ENCODE data around the gene NGEF.

NGEF gene

DNA sequence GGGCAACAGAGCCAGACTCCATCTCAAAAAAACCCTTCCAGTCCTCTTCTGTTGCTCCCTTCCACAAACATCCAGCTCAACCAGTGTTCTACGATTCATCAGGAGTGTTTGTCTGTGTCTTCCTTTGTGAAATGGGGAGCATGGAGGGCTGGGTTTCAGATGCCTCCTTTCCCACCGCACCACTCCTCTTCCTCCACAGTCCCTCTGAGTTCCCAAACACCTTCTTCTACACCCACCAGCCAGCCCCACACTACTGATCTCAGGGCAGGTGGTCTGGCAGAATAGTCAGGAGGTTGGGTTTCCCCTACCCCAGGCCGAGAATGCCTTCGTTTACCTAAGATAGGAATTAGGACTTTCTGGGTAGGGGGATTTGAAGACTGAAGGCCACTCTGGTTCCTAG is 36.9 kb downstream of the NGEF start:
- H3K27ac ChIP-seq: no peak overlapping the region
- no peak for DNase-seq (ENCODE audit: low read depth, low spot score)

DNA sequence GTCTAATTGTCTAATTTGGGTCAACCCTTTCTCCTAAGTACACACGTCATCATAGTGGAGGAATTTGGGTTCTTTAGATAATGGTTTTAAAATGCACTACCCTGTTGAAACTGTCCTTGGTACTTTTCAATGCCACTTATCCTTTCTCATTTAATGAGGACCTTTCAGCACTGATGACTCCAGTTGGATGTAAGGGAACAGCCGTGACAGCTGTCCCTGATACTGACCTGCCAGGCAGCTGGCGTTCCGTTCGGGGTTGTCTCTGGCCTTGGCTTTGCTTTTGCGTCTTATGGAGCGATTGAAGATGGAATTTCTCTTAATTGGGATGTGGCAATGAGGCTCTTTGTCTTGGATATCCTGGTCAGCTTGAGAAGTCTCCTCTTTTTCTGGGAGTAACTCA is 38.7 kb downstream of the NGEF start:
- H3K27ac ChIP-seq: no peak overlapping the region
- no peak for DNase-seq (ENCODE audit: low read depth, low spot score)

DNA sequence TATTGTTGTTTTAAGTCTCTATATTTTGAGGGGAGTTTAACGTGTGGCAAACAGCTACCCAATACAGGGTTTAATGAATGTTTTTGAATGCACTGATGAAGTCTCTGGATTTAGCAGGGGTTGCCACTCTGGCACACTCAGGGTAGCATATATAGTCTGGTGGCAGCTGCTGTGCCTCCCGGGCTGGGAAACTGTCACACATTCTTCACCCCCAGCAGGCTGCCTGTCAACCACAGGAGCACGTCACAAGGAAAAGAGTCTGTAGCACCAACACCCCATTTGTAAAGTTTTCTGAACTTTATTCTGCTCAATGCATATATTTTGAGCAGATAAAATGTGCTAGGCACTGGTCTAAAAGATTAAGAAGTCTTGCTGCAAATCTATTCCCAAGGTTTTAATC is 39.3 kb downstream of the NGEF start:
- DNase-seq (ENCODE audit: low read depth, low spot score): no peak
- H3K27ac ChIP-seq: no peak overlapping the region

DNA sequence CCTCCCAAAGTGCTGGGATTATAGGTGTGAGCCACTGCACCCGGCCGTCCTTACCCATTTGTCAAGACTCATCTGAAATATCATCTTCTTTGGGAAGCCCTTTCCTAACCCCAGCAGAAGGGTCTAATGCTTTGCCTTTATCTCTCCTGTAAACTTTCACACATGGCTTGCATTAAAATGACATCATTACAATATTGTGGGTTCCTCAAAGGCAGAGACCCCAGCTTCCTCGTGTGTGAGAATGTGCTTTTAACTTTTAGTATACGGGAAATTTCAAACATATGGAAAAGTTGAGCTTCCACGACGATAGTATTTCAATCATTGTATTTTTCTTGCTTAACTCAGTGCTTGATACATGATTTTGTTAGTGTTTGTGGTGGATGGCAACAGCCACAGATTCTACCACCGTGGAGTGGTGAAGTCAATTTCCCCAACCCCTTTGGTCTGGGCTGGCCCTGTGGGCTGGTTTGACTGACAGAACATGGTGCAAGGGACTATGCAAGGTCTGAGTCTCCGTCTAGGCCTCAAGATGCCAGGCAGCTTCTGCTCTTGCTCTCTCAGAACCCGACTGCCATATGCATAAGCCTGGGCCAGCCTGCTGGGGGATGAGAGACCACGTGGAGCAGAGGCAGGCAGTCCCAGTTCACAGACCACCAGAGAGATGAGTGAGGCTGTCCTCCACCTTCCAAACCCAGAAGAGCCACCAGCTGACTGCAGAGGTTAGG is 39.9 kb downstream of the NGEF start:
- DNase-seq (ENCODE audit: low read depth, low spot score): no peak
- no peak overlapping the region for H3K27ac ChIP-seq

DNA sequence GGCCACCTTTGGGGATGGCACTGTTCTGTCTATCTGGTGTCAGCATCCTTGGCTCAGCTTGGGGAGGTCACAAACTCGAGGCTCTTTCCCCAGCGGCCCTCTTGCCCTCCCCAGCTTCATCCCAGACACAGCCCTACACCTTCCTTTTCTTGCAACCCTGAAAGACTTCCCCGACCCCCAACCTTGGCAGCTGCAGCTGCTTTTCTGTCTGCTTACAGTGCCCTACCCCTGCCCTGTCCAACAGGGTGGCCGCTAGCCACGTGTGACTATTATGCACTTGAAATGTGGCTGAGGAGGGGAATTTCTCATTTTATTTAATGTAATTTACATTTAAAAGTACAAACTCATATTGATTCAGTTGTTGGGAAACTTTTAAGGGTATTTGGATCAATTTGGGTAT is 41.3 kb downstream of the NGEF start:
- H3K27ac ChIP-seq: no peak overlapping the region
- DNase-seq (ENCODE audit: low read depth, low spot score): no peak

DNA sequence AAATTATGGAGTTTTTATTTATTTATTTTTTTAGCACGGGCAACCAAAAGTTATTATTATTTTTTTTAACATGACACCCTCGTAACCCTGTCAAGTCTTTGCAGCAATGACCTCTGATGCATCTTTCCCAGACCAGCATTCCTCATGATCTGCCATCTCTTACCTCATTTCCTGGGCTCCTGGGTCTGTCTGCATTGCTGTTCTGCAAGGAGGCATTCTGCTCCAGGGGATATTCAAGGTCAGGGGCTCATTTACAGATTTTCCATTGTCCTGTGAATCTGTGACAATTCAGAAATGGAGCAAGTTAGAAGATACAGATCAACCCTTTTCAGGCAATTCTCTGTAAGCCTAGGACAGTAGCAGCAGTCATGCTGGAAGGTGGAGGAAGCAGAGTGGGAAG is 43.0 kb downstream of the NGEF start:
- H3K27ac ChIP-seq: no peak overlapping the region
- no peak for DNase-seq (ENCODE audit: low read depth, low spot score)

DNA sequence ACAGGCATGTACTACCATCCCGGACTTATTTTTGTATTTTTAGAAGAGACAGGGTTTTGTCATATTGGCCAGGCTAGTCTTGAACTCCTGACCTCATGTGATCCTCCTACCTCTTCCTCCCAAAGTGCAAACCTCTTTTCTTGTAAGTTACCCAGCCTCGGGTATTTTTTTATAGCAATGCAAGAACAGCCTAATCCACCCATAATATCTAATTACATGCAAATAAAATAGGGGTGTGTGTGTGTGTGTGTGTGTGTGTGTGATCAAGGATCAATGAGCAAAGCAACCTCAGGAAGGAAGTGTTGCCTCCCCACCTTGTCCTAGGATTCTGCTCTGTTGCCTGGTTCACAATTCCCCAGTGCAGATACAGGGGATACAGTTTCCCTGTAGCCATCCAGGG is 45.6 kb downstream of the NGEF start:
- no peak for DNase-seq (ENCODE audit: low read depth, low spot score)
- H3K27ac ChIP-seq: no peak overlapping the region

DNA sequence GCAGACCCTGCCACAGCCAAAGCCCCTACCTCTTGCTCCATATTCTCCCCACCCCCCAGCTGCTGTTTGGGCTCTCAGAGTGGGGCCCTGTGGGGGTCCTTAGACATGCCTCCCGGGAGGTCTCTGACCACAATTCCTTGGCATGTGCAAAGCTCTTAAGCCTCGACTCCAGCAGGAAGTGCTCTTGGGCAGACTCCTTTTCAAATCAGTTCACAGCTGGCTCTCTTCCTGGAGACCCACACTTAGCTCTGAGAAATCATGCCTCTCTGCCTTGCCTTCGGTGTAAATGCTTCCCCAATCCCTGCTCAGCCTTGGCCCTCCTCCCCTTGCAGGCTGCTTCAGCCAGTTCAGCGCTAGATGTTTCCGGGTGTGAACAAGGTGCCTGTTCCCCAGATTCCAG is 46.9 kb downstream of the NGEF start:
- no peak for DNase-seq (ENCODE audit: low read depth, low spot score)

DNA sequence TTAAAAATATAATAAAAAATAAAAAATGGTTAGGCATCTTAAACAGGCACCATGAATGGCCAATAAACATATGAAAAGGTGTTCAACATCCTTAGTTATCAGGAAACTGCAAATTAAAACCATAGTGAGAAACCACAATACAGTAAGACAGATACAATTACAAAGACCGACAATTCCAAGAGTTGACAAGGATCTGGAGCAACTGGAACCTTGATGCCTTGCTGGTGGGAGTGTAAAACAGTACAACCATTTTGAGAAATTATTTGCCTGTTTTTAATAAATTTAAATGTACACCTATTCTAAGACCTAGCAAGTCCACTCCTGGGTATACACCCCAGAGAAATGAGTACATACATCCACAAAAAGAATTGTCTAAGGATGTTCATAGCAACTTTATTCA is 49.1 kb downstream of the NGEF start:
- no peak overlapping the region for H3K27ac ChIP-seq
- DNase-seq (ENCODE audit: low read depth, low spot score): no peak

More for the DNA sequence above, 46.9 kb downstream of the NGEF start:
- H3K27ac ChIP-seq: no peak overlapping the region

DNA sequence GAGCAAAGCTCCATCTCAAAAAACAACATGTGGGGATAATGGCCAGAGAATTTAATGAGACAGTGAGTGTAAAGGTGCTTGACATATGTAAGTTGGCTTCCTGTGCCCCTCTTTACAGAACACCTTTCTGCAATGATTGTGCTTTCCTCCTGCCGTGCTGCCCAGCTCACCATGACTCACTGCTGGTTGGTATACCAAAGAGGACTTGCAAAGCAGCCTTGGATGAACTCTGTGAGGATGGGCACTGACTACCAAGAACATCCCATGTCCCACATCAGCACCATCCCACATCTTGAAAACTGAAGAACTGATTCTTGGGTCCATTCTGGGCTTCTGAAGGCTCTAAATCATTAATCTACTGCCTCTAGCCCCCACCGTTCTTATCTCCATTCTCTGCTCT is 52.2 kb downstream of the NGEF start:
- H3K27ac ChIP-seq: no peak overlapping the region
- no peak for DNase-seq (ENCODE audit: low read depth, low spot score)

DNA sequence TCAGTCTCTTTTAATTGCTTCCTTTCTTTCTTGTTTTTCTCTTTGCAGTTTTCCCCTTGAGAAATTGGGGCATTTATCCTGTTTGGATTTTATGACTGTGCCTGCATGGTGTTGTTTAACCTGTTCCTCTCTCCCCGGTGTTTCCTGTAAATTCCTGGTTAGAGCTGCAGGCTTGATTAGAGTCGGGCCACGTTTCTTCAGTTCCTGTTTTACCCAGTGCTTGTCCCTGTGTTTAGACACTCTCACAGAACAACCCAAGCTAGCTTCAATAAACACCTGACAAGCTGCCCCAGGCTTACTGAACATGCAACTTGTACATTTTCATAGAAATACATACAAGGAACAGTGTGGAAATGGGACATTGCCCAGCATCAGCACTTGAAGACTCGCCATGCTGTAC is 53.9 kb downstream of the NGEF start:
- H3K27ac ChIP-seq: no peak overlapping the region
- DNase-seq (ENCODE audit: low read depth, low spot score): no peak

DNA sequence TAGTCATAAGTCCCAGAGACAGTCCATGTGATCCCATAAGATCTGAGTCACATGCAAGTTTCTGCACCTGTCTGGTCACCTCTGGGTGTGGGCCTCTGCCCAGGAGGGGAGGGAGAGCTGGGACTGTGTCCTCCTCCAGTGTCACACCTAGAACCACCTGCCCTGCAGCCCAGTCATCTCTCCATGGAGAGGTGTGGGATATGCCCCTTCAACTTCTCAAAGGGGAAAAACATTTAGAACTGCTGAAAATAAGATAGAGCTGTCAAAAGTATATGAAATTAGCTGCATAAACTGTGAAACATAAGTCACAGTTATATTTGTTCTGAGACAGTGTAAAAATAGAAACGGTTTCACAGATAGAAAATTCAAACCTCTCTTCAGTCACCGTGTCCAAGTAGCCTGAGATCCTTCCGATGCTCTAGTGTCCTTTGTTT is 55.4 kb downstream of the NGEF start:
- no peak overlapping the region for H3K27ac ChIP-seq
- DNase-seq (ENCODE audit: low read depth, low spot score): no peak

DNA sequence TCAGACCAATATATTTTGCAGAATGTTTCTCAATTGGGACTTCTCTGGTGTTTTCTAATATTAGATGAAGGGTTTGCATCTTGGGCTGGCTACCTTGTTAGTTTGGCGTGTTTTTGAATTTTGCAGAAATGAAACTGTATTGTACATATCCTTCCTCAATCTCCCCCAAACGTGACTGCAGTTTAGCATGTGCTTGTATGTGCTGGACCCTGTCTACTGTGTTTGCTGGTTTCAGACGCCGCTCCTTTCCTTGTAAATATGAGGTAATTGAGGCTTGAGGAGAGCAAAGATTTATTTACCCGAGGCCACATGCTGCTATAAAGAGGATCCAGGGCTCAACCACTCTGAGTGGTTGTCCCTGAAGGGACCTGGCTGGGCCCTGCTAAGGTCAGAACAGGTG is 57.2 kb downstream of the NGEF start:
- DNase-seq (ENCODE audit: low read depth, low spot score): no peak
- no peak overlapping the region for H3K27ac ChIP-seq

DNA sequence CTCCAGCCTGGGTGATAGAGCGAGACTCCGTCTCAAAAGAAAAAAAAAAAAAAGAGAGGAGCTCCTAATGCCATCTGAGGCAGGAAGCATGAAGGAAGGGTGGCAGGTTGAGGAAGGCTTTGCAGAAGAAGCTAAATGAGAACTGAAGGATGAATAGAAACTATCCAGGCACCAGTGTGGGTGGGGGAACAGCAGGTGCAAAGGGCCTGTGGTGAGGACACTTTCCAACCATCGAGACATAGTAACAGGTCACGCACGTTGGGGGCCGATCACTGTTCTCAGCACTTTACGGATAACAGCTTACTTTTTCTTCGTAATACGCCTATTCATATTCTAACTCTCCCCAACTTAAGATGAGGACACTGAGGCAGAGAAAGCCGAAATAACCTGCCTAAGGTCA is 58.4 kb downstream of the NGEF start:
- DNase-seq (ENCODE audit: low read depth, low spot score): no peak
- no peak overlapping the region for H3K27ac ChIP-seq

DNA sequence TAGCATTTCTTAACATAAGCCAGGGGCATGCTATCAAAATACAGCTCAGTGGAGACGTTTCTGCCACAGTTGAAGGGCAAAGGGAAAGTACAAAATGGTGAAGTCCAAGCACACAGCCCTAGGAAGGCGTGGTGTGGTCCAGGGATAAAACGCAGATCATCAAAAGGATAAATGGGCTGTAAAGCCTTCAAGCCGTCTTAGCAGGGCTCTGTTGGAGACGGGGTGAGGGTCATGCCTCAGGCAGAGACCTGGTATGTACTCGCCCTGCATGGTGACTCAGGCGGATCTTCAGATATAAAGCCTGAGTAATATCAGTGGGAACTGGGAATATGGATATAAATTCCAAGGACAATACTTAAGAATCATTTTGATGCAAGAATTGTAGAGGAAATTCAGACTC is 61.2 kb downstream of the NGEF start:
- H3K27ac ChIP-seq: no peak overlapping the region
- DNase-seq (ENCODE audit: low read depth, low spot score): no peak

DNA sequence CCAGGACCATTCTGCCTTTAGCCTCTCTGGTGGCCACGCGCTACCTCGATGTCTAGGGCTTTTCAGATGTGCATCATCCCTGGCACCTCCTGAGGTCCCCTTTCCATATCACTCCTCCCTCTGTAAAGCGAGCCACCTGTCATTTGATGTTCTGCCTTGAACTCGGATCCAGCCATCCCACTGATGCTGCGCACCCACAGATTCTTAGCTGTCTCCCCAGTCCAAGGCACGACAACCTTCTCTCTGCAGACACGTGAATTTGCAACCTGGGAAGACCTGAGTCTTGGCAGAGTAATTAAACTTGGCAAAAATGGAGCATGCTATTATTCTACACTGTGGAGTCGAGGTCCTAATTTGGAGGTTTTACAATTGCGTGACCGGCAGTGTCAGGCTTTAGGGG is 61.9 kb downstream of the NGEF start:
- DNase-seq (ENCODE audit: low read depth, low spot score): no peak
- H3K27ac ChIP-seq: no peak overlapping the region

DNA sequence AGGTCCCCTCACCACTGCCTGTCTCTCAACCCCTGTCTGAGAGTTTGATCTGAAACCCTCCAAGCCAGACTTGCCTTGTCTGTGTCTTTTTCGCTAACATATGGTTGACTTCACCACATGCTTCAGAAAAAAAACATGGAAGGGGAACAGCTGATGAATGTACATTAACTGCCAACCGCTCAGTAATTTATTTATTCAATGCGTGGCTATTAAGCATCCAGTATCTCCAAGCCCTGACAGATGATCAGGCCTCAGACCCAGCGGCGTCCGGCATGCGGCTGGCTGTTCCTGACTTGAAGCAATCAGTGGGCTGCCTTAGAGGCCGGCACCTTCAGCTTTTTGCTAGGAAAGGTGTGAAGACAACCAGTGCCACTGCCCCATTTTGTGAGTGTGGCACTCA is 62.3 kb downstream of the NGEF start:
- DNase-seq (ENCODE audit: low read depth, low spot score): no peak
- no peak overlapping the region for H3K27ac ChIP-seq

DNA sequence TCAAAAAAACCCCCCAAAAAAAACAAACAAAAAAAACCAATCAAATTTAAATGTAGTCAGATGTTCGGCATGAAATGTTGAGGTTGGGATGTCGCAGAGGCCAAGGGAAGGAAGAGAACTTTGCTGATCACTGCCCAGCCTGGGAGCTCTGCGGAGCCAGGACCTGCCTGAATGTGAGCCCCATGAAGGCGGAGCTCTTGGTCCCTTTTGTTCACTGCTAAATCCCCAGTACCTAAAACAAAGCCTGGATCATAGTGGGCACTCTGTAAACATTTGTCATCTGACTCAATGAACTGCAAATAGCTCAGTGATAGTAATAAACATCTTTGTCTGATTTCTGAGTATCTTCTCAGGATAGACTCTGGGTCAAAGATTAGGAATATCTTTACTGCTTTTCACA is 64.0 kb downstream of the NGEF start:
- no peak for DNase-seq (ENCODE audit: low read depth, low spot score)

DNA sequence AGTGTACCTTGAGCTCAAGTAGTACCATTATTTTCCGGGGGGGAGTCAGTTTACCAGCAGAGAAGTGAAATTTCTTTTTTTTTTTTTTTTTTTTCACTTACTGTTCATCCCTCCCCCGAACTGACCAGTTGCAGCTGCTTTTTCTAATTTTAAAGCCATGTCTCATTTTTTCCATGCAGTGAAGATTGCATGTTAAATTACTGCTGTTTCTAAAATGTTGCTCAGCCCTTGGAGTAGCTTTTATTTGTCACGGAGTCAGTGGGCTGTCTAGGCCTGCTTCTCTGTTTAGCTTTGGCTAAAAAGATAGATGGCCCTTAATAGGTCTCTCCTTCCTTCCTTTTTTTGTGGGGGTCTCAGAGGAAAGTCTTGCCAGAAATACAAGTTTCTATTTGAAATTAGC is 70.2 kb downstream of the NGEF start:
- H3K27ac ChIP-seq: no peak overlapping the region
- no peak for DNase-seq (ENCODE audit: low read depth, low spot score)

More for the DNA sequence above, 64.0 kb downstream of the NGEF start:
- H3K27ac ChIP-seq: no peak overlapping the region

DNA sequence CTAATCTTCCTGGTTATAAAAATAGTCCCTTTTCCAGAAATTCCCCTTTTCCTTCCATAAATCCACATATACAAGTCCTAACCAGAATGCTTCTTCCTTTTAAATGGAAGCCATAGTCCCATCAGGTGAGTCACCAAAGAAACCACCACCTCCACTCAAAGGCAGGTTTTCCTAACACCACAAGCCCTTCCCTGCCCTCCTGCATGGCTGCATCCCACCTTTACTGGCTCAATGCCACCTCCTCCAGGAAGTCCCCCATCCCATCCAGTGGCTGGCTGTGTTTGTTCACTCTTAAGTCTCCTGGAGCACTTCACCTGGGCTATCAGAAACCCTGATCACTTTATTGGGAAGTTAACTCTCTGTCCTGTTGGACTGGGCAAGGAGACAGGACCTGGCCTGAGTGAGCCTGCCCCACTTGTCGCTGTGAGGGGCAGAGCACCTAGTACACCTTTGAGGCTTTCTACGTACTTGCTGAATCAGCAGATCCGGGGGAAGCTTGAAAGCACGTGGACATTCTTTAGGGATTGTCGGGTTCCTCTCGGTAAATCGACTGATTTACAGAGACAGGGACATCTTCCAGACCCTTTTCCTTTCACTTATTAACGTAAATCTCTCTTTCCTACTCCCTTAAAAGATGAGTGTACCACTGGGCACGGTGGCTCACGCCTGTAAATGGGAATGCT is 71.0 kb downstream of the NGEF start:
- H3K27ac ChIP-seq: no peak overlapping the region
- DNase-seq (ENCODE audit: low read depth, low spot score): no peak

DNA sequence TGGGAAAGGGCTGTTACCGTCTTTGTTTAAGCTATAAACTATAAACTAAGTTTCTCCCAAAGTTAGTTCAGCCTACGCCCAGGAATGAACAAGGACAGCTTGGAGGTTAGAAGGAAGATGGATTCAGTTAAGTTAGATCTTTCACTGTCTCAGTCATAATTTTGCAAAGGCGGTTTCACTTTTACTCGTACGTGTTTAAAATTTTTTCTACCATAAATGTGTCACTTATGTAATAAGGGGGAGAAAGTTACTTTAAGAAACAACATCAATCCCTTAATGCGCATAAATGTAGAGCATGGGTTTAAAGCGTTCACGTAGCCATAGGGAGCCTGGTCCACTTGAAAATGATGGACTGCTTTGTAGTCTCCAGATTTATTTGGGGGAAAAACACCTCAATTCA is 71.7 kb downstream of the NGEF start:
- DNase-seq (ENCODE audit: low read depth, low spot score): no peak
- H3K27ac ChIP-seq: no peak overlapping the region

DNA sequence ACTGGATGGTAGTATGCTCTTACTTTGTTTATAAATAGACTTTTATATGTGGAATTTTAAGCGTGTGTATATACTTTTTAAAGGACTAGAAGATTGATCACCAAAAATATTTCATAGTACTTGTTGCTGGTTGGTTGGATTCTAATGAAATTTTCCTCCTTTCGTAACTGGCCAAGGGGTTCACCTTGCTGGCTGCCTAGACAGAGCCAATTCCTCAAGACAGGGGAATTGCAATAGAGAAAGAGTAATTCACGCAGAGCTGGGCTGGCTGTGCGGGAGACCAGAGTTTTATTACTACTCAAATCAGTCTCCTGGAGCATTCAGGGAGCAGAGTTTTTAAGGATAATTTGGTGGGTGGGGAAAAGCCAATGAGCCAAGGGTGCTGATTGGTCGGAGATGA is 72.3 kb downstream of the NGEF start:
- no peak for DNase-seq (ENCODE audit: low read depth, low spot score)
- no peak overlapping the region for H3K27ac ChIP-seq
